KBM-7 (cell line): ENCODE measurements around the gene DNPH1.

Source experiments
- DNase-seq: peaks from one replicate; pipeline ENCODE4 v3.0.0-alpha.2; 2015
- in situ Hi-C: fragments of 300-500 bp; cut with MboI; formaldehyde crosslinking; loops from 2 replicates; pipeline ENCODE4 v1.14.3; 2020; ENCODE audit warnings: low sequenced_read_pairs, low pct_unique_long_range_greater_than_20kb, mixed read lengths

Gene DNPH1

GRCh38 chr6:43221046-43221972 is 8.0 kb downstream of the DNPH1 start:
- DNase-seq, result no peak
- in situ Hi-C loops, result no loop called here

DNA sequence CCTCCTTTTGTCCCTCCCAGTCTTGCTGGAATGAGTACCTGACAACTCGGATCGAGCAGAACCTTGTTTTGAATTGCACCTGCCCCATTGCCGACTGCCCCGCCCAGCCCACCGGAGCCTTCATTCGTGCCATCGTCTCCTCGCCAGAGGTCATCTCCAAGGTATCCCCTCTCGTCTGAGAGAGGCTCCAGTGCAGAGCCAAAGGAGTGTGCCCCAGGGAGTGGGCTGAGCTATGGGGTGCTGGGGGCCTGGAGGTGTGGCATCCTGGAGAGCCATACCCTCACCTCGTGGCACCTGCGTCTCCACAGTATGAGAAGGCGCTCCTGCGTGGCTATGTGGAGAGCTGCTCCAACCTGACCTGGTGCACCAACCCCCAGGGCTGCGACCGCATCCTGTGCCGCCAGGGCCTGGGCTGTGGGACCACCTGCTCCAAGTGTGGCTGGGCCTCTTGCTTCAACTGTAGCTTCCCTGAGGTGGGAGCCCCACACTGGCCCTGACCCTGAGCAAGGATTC is 8.8 kb downstream of the DNPH1 start:
- no peak for DNase-seq
- in situ Hi-C loops, result no loop called here

DNA sequence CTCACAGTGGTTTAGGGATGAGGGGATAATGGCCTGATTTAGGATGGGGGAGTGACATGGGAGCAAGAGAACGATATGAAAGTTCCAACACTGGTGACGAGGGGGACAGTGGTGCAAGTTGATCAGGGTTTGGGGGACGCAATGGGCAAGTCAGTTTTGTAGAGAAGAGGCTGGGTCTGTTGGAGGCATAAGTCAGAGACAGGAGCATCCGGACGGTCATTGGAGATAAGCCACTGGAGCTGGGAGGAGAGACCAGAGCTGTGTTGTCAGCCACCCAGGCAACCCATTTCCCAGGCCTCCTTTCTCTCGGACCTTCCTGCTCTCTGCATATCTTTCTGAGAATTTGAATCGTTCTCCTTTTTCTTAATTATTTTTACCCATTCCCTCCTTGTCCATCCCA is 9.5 kb downstream of the DNPH1 start:
- DNase-seq, result no peak
- in situ Hi-C loops, result no loop called here

GRCh38 chr6:43219119-43219518 is 10.2 kb downstream of the DNPH1 start:
- in situ Hi-C loops, result no loop called here
- no peak for DNase-seq

GRCh38 chr6:43217351-43217750 is 11.9 kb downstream of the DNPH1 start:
- in situ Hi-C loops, result no loop called here
- DNase-seq, result no peak

DNA sequence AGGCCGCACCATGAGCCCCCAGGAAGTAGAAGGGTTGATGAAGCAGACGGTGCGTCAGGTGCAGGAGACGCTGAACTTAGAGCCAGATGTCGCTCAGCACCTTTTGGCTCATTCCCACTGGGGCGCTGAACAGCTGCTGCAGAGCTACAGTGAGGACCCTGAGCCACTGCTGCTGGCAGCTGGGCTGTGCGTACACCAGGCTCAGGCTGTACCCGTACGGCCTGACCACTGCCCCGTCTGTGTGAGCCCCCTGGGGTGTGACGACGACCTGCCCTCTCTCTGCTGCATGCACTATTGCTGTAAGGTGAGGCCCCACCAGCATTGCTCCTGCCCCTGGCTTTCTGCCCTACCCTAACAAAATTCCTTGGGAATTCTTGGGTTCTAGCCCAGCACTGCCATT is 13.1 kb downstream of the DNPH1 start:
- in situ Hi-C loops, result no loop called here
- DNase-seq, result no peak

DNA sequence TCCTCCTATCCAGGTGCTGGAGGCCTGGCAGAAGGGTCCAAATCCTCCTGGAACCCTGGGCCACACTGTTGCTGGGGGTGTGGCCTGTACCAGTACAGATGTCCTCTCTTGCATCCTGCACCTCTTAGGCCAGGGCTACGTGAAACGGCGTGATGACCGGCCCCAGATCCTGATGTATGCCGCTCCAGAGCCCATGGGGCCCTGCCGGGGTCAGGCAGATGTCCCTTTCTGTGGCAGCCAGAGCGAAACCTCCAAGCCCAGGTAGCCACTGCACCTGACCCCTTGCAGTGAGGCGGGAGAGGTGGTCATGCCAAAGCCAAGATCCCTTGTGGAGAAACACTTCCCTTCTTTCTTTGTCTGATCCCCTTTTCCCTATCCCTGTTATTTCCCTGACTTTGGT is 14.2 kb downstream of the DNPH1 start:
- no peak for DNase-seq
- in situ Hi-C loops, result no loop called here

- in situ Hi-C loops, result no loop called here
- no peak for DNase-seq
Measured at GRCh38 chr6:43213431-43213830, 15.8 kb downstream of the DNPH1 start.

DNA sequence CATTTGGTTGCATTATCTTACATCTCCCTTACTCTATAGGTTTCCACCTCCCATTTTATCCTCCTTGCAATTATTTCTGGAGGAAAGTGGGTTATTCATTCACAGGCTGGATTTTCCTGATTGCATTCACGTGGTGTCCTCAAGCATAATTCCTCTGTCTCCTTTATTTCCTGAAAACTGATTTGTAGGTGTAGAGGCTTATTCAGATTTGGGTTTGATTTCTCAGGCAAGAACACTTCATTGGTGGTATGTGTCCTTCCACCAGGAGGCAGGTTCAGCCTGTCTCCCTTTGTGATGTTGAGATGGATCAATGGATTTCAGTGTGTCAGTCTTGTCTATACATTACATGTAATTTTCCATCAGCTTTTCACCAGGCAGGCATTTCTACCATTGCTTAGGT is 17.3 kb downstream of the DNPH1 start:
- no peak for DNase-seq
- in situ Hi-C loops, result no loop called here

DNA sequence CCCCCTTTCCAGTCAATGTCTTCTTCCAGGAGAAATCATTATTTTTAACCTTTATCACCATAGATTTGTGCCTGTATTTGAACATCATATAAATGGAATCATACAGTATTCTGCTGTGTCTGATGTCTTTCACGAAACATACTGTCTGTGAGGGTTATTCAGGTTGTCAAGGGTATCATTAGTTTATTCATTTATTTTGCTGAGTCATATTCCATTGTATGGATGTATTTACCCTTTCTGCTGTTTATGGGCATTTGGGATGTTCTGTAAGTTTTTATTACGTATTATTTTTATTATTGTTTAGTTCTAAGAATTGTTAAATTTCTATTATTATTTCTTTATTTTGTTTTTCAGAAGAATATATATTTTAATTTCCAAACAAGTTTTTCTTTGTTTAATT is 22.0 kb downstream of the DNPH1 start:
- in situ Hi-C loops, result no loop called here
- no peak for DNase-seq

- in situ Hi-C loops, result no loop called here
Measured at GRCh38 chr6:43205849-43206248, 23.4 kb downstream of the DNPH1 start.

GRCh38 chr6:43204271-43205105 is 24.8 kb downstream of the DNPH1 start:
- in situ Hi-C loops, result no loop called here
- DNase-seq, result no peak

More at GRCh38 chr6:43205849-43206248, 23.4 kb downstream of the DNPH1 start:
- no peak for DNase-seq

- DNase-seq, result no peak
- in situ Hi-C loops, result no loop called here
Measured at GRCh38 chr6:43203718-43204095, 25.6 kb downstream of the DNPH1 start.

DNA sequence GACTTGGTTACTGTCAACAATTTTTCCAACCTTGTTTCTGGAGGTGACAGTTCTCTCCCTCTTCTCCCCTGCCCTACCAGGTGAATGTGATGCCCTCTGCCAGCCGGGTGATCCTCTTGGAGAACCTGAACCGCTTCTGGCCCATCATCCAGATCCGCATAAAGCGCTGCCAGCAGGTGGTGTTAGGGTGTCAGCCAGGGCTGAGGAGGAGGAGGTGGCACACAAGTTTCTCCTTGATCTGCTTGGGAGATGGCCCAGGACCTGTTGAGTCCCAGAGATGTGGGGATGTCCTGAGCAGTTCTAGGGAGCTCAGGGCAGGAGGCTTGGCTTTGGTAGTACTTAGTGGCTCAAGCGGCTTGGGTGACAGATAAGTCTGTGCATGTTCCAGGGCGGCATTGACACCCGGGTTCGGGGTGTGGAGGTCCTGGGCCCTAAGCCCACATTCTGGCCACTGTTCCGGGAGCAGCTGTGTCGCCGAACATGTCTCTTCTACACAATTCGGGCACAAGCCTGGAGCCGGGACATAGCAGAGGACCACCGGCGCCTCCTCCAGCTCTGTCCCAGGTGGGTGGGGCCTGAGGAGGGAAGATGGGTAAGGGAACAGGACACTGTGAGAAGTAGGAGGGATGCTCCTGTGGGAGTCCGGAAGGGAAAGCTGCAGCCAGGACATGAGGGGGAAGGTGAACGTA is 26.1 kb downstream of the DNPH1 start:
- no peak for DNase-seq
- in situ Hi-C loops, result no loop called here

GRCh38 chr6:43202451-43202850 is 26.8 kb downstream of the DNPH1 start:
- DNase-seq, result no peak
- in situ Hi-C loops, result no loop called here

GRCh38 chr6:43200541-43200940 is 28.7 kb downstream of the DNPH1 start:
- DNase-seq, result no peak
- in situ Hi-C loops, result no loop called here

DNA sequence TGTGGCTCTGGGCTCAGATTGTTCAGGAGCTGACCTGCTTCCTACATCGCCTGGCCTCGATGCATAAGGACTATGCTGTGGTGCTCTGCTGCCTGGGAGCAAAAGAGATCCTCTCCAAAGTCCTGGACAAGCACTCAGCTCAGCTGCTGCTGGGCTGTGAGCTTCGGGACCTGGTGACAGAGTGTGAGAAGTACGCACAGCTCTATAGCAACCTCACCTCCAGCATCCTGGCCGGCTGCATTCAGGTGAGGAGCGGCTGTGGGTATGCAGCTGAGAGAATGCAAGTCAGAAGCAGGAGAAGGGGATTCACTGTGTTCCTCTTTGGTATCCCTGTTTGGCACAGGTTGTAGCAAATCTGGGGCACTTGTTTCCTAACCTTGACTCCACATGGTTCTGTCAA is 29.4 kb downstream of the DNPH1 start:
- no peak for DNase-seq
- in situ Hi-C loops, result no loop called here

GRCh38 chr6:43196337-43196736 is 32.9 kb downstream of the DNPH1 start:
- DNase-seq, result no peak
- in situ Hi-C loops, result no loop called here

- in situ Hi-C loops, result no loop called here
- no peak for DNase-seq
Measured at GRCh38 chr6:43193929-43194328, 35.4 kb downstream of the DNPH1 start.

DNA sequence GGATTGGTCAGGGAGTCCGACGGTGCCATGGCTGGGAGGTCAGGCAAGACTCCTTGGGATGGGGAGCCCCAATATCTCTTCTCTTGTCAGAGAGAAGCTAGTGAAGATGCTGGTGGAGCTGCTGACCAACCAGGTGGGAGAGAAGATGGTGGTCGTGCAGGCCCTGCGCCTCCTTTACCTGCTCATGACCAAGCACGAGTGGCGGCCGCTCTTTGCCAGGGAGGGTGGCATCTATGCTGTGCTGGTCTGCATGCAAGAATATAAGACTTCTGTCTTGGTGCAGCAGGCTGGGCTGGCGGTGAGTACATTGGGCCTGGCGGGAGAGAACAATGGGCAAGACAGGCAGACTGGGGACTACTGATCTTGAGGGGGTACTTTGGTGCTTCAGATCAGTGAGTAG is 36.4 kb downstream of the DNPH1 start:
- in situ Hi-C loops, result no loop called here
- DNase-seq, result no peak
